ENCODE results near the gene SHANK2.

SHANK2 gene

GRCh38 chr11:71218789-71219499, 33.4 kb downstream of the SHANK2 start:
- no peak for DNase-seq

GRCh38 chr11:71215425-71215965, 36.9 kb downstream of the SHANK2 start:
- DNase-seq, result no peak

GRCh38 chr11:71214553-71215424, 37.6 kb downstream of the SHANK2 start:
- DNase-seq, result no peak

GRCh38 chr11:71213696-71214552, 38.5 kb downstream of the SHANK2 start:
- DNase-seq, result no peak

GRCh38 chr11:71212871-71213559, 39.4 kb downstream of the SHANK2 start:
- DNase-seq, result no peak

GRCh38 chr11:71211631-71212030, 40.7 kb downstream of the SHANK2 start:
- no peak for DNase-seq

GRCh38 chr11:71210861-71211260, 41.5 kb downstream of the SHANK2 start:
- DNase-seq, result no peak

GRCh38 chr11:71209656-71210055, 42.7 kb downstream of the SHANK2 start:
- DNase-seq, result no peak

GRCh38 chr11:71209181-71209580, 43.2 kb downstream of the SHANK2 start:
- DNase-seq, result no peak

GRCh38 chr11:71208011-71208774, 44.2 kb downstream of the SHANK2 start:
- no peak for DNase-seq

GRCh38 chr11:71207563-71207962, 44.8 kb downstream of the SHANK2 start:
- DNase-seq, result no peak

GRCh38 chr11:71206186-71206585, 46.2 kb downstream of the SHANK2 start:
- no peak for DNase-seq

GRCh38 chr11:71204748-71205664, 47.4 kb downstream of the SHANK2 start:
- DNase-seq, result no peak

GRCh38 chr11:71204294-71204693, 48.1 kb downstream of the SHANK2 start:
- no peak for DNase-seq

GRCh38 chr11:71203681-71204080, 48.7 kb downstream of the SHANK2 start:
- DNase-seq, result no peak

GRCh38 chr11:71202966-71203365, 49.4 kb downstream of the SHANK2 start:
- DNase-seq, result no peak

GRCh38 chr11:71202598-71202944, 49.8 kb downstream of the SHANK2 start:
- DNase-seq, result no peak

All from kidney glomerular epithelial cell (primary cell).